Muscle layer of colon (tissue), 2 donors: ENCODE results near the gene CCL8.

Source experiments
- H3K27ac ChIP-seq: one replicate; pipeline ENCODE4 v1.7.0; 2013; ENCODE audit warnings: low read depth, mild to moderate bottlenecking, low read length, moderate library complexity
- H3K27me3 ChIP-seq, 2 donors: one replicate each; pipeline ENCODE4 v1.7.0; 2013; ENCODE audit warnings: low read length in 2 of 2, mild to moderate bottlenecking in 2 of 2; ENCODE audit not compliant: insufficient read depth in 2 of 2, control insufficient read depth in 1 of 2
- H3K36me3 ChIP-seq: one replicate; pipeline ENCODE4 v1.7.0; 2013; ENCODE audit warnings: mild to moderate bottlenecking, low read length; ENCODE audit not compliant: insufficient read depth
- H3K4me1 ChIP-seq: one replicate; pipeline ENCODE4 v1.7.0; 2013; ENCODE audit warnings: mild to moderate bottlenecking, low read length; ENCODE audit not compliant: insufficient read depth
- H3K4me3 ChIP-seq, 2 donors: one replicate each; pipeline ENCODE4 v1.7.0; 2013; ENCODE audit warnings: low read length in 2 of 2, low read depth in 1 of 2, mild to moderate bottlenecking in 1 of 2, moderate library complexity in 1 of 2
- H3K9ac ChIP-seq: one replicate; pipeline ENCODE4 v1.7.0; 2013; ENCODE audit warnings: low read length
- H3K9me3 ChIP-seq: one replicate; pipeline ENCODE4 v1.7.0; 2013; ENCODE audit warnings: mild to moderate bottlenecking, low read length
- donor health status: abdominal sarcoma.
- donor health status: Adenocarcinoma of cecum.

Gene CCL8

GRCh38 chr17:34300652-34301370 lies 18.4 kb upstream of the CCL8 start:
- H3K36me3 ChIP-seq, result no peaks in the 10 kb centered on the region
- H3K4me3 ChIP-seq, result no peak overlapping the region
- peak overlapping the region; percentile 29 for H3K27ac ChIP-seq
- no peaks in the 10 kb centered on the region for H3K27me3 ChIP-seq
- no peak overlapping the region for H3K9ac ChIP-seq
- peaks cover 21% of the 10 kb centered on the region for H3K4me1 ChIP-seq
- no peaks in the 10 kb centered on the region for H3K9me3 ChIP-seq

- H3K4me1 ChIP-seq, result peaks cover 21% of the 10 kb centered on the region
Observed at GRCh38 chr17:34301986-34302385, 17.2 kb upstream of the CCL8 start.

GRCh38 chr17:34302636-34303035 lies 16.6 kb upstream of the CCL8 start:
- Histone ChIP-seq H3K27me3 (no peaks in the 10 kb centered on the region), H3K4me3 (no peak overlapping the region), H3K36me3 (no peaks in the 10 kb centered on the region), H3K27ac (no peak overlapping the region), H3K4me1 (peaks cover 21% of the 10 kb centered on the region), H3K9ac (no peak overlapping the region), H3K9me3 (no peaks in the 10 kb centered on the region)

More at GRCh38 chr17:34301986-34302385, 17.2 kb upstream of the CCL8 start:
- Histone ChIP-seq H3K27ac (no peak overlapping the region), H3K9ac (no peak overlapping the region), H3K27me3 (no peaks in the 10 kb centered on the region), H3K36me3 (no peaks in the 10 kb centered on the region), H3K9me3 (no peaks in the 10 kb centered on the region), H3K4me3 (no peak overlapping the region)

- H3K27me3 ChIP-seq, result no peaks in the 10 kb centered on the region
- H3K4me3 ChIP-seq, result no peak overlapping the region
- no peaks in the 10 kb centered on the region for H3K9me3 ChIP-seq
- no peaks in the 10 kb centered on the region for H3K36me3 ChIP-seq
- H3K27ac ChIP-seq, result no peak overlapping the region
- H3K9ac ChIP-seq, result no peak overlapping the region
- peaks cover 21% of the 10 kb centered on the region for H3K4me1 ChIP-seq
Observed at GRCh38 chr17:34303606-34304005, 15.6 kb upstream of the CCL8 start.

- Histone ChIP-seq H3K27me3 (no peaks in the 10 kb centered on the region), H3K27ac (no peak overlapping the region), H3K4me1 (peaks cover 14% of the 10 kb centered on the region), H3K36me3 (no peaks in the 10 kb centered on the region), H3K9me3 (no peaks in the 10 kb centered on the region), H3K4me3 (no peak overlapping the region), H3K9ac (no peak overlapping the region)
Observed at GRCh38 chr17:34305061-34305460, 14.2 kb upstream of the CCL8 start.

GRCh38 chr17:34305606-34306005 lies 13.6 kb upstream of the CCL8 start:
- H3K4me3 ChIP-seq, result no peak overlapping the region
- H3K36me3 ChIP-seq, result no peaks in the 10 kb centered on the region
- no peak overlapping the region for H3K9ac ChIP-seq

GRCh38 chr17:34306466-34306865 lies 12.8 kb upstream of the CCL8 start:
- H3K9ac ChIP-seq, result no peak overlapping the region
- H3K27ac ChIP-seq, result no peak overlapping the region
- H3K36me3 ChIP-seq, result no peaks in the 10 kb centered on the region
- no peaks in the 10 kb centered on the region for H3K27me3 ChIP-seq
- peaks cover 5% of the 10 kb centered on the region for H3K4me1 ChIP-seq
- H3K4me3 ChIP-seq, result no peak overlapping the region
- no peaks in the 10 kb centered on the region for H3K9me3 ChIP-seq

More at GRCh38 chr17:34305606-34306005, 13.6 kb upstream of the CCL8 start:
- Histone ChIP-seq H3K9me3 (no peaks in the 10 kb centered on the region), H3K27ac (no peak overlapping the region), H3K4me1 (peaks cover 9% of the 10 kb centered on the region), H3K27me3 (no peaks in the 10 kb centered on the region)

- no peaks in the 10 kb centered on the region for H3K9me3 ChIP-seq
- no peak overlapping the region for H3K27ac ChIP-seq
- no peaks in the 10 kb centered on the region for H3K36me3 ChIP-seq
- no peaks in the 10 kb centered on the region for H3K4me1 ChIP-seq
- H3K9ac ChIP-seq, result no peak overlapping the region
- no peak overlapping the region for H3K4me3 ChIP-seq
- no peaks in the 10 kb centered on the region for H3K27me3 ChIP-seq
Observed at GRCh38 chr17:34307110-34307509, 12.1 kb upstream of the CCL8 start.

GRCh38 chr17:34308371-34308770 lies 10.9 kb upstream of the CCL8 start:
- H3K9ac ChIP-seq, result no peak overlapping the region
- no peak overlapping the region for H3K4me3 ChIP-seq
- no peaks in the 10 kb centered on the region for H3K36me3 ChIP-seq
- H3K4me1 ChIP-seq, result peaks cover 7% of the 10 kb centered on the region
- H3K27me3 ChIP-seq, result no peaks in the 10 kb centered on the region
- H3K9me3 ChIP-seq, result no peaks in the 10 kb centered on the region
- H3K27ac ChIP-seq, result no peak overlapping the region

- no peak overlapping the region for H3K4me3 ChIP-seq
- no peaks in the 10 kb centered on the region for H3K36me3 ChIP-seq
- H3K9me3 ChIP-seq, result no peaks in the 10 kb centered on the region
- no peak overlapping the region for H3K27ac ChIP-seq
- peaks cover 7% of the 10 kb centered on the region for H3K4me1 ChIP-seq
- H3K9ac ChIP-seq, result no peak overlapping the region
- H3K27me3 ChIP-seq, result no peaks in the 10 kb centered on the region
Observed at GRCh38 chr17:34311291-34311690, 7.9 kb upstream of the CCL8 start.

- H3K4me1 ChIP-seq, result peaks cover 7% of the 10 kb centered on the region
- H3K4me3 ChIP-seq, result no peak overlapping the region
- no peaks in the 10 kb centered on the region for H3K27me3 ChIP-seq
- H3K36me3 ChIP-seq, result no peaks in the 10 kb centered on the region
- no peak overlapping the region for H3K9ac ChIP-seq
- H3K9me3 ChIP-seq, result no peaks in the 10 kb centered on the region
- no peak overlapping the region for H3K27ac ChIP-seq
Observed at GRCh38 chr17:34312080-34312479, 7.2 kb upstream of the CCL8 start.

GRCh38 chr17:34313164-34313563 lies 6.1 kb upstream of the CCL8 start:
- Histone ChIP-seq H3K4me3 (no peak overlapping the region), H3K36me3 (no peaks in the 10 kb centered on the region), H3K9me3 (no peaks in the 10 kb centered on the region), H3K27ac (no peak overlapping the region), H3K27me3 (no peaks in the 10 kb centered on the region), H3K9ac (no peak overlapping the region), H3K4me1 (peaks cover 7% of the 10 kb centered on the region)
